ENCODE measurements around the gene RAPGEF3. TPM values are rescaled to one million over a fixed set of nuclear protein-coding genes. Genes with fewer than 3 reads are reported as not detected.
A peak's percentile ranks its signal among the peaks of the same experiment; 100 is the strongest.

RAPGEF3 gene
- total RNA-seq, 1 donor from 2014 or later = 0.58 TPM

DNA sequence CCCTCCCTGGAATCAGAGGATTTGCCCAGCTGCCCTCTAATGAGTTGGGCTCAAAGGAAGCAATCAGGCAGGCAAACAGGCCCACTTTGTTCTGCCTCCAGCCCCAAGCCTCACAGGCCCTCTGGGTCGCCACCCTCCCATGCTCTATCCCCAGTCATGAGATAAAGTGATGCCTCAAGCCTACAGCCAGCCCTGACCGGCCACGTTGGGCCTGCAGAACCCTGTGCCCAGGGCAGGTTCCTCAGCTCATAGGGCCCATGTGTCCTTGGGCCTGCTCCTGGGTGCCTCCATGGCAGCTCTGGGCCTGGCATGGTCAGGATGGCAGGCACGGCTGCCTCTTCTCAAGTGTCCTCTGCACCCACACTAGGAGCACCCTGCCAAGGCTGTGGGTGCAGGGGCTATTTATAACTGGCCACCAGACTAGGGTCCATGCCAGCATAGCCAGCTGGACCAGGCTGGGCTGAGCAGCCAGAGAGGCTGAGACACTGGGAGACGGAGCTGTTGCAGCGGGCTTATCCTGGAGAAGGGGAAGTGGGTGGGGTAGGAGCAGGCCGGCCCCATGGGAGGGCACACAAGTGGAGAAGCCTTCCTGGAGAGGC, 40.8 kb upstream of the RAPGEF3 start:
- DNase-seq (ENCODE audit: low spot score) = peak; percentile 74
- Mint-ChIP-seq H3K27me3 (ENCODE audit: insufficient read depth, low read depth) (no peaks in the 10 kb centered on the region), H3K4me3 (no peak overlapping the region), H3K9me3 (no peaks in the 10 kb centered on the region), H3K36me3 (peaks cover 3% of the 10 kb centered on the region), H3K27ac (no peak overlapping the region), H3K4me1 (peaks cover 34% of the 10 kb centered on the region)
- TF ChIP-seq EZH2 (IDR thresholded peaks at IDR 0.05) (no peak), EZH2phosphoT487 (IDR thresholded peaks at IDR 0.05) (no peak), CTCF (IDR thresholded peaks at IDR 0.05) (no peak)
- Histone ChIP-seq H3K36me3 (no peaks in the 10 kb centered on the region), H3F3A (ENCODE audit: low read depth) (peaks cover 5% of the 10 kb centered on the region), H3K27me3 (no peaks in the 10 kb centered on the region), H4K20me1 (ENCODE audit: low read depth) (peaks cover 13% of the 10 kb centered on the region), H3K9me3 (ENCODE audit: low read depth) (no peaks in the 10 kb centered on the region), H3K79me2 (ENCODE audit: low read depth) (no peaks in the 10 kb centered on the region), H3K27ac (peak overlapping the region; percentile 64), H2AFZ (replicated peaks) (no peak overlapping the region), H3K4me1 (peaks cover 29% of the 10 kb centered on the region), H3K4me2 (peak overlapping the region; percentile 45), H3K9ac (no peak overlapping the region), H3K4me3 (no peak overlapping the region)

DNA sequence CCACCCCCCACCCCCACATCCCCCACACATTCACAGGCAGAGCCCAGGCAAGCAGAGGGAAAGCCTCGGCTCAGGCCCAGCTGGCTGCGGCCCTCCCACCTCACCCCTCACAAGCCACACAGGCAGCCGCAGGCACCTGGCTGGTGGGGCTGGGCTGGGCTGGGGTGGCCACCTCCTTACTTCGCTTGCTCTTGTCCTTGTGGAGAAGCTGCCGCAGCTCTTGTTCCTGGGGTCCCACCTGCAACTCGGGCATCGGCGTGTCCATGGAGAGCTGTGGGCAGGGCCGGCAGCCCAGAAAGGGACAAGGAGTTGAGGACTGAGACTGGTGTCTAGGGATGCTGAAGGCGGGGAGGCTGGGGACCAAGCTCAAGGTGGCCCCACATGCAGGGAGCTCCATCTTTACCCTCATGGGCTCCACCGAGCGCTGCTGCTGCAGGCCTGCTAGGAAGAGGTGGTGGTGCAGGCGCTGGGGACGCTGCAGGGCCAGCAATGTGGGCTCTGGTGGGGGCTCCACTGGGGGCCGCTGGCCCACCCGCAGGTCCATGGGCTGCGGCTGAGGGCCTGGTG, 39.8 kb upstream of the RAPGEF3 start:
- H3K36me3 ChIP-seq = no peaks in the 10 kb centered on the region
- H3K4me1 Mint-ChIP-seq = peaks cover 33% of the 10 kb centered on the region
- TF ChIP-seq CTCF (IDR thresholded peaks at IDR 0.05) (no peak), EZH2 (IDR thresholded peaks at IDR 0.05) (no peak), EZH2phosphoT487 (IDR thresholded peaks at IDR 0.05) (no peak)

DNA sequence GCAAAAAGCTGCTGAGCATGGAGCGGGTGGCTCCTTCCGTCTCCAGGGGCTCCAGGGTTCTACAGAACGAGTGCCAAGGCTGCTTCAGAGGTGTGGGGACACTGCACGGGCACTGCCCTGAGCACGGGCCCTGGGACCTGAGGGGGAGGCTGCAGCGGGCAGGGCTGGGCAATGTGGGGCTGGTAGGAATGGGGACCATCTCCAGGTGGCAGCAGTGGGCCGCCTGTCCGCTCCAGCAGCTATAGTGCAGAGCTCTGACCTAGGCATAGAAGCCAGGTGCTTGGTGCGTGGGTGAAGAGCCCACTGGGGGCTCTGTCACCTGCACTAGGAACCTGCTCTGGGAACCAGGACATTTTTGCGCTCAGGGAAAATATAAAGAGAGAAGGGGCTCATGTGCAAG, 38.8 kb upstream of the RAPGEF3 start:
- DNase-seq (ENCODE audit: low spot score) = peak; percentile 54
- H3K9me3 Mint-ChIP-seq = no peaks in the 10 kb centered on the region

More for the DNA sequence above, 39.8 kb upstream of the RAPGEF3 start:
- H3K27me3 ChIP-seq = no peaks in the 10 kb centered on the region
- peaks cover 13% of the 10 kb centered on the region for H4K20me1 ChIP-seq (ENCODE audit: low read depth)
- Mint-ChIP-seq H3K4me3 (no peak overlapping the region), H3K36me3 (peaks cover 7% of the 10 kb centered on the region), H3K27me3 (ENCODE audit: insufficient read depth, low read depth) (no peaks in the 10 kb centered on the region), H3K9me3 (no peaks in the 10 kb centered on the region), H3K27ac (no peak overlapping the region)
- H3K9ac ChIP-seq = no peak overlapping the region
- no peaks in the 10 kb centered on the region for H3K9me3 ChIP-seq (ENCODE audit: low read depth)
- no peak overlapping the region for H3K27ac ChIP-seq
- DNase-seq (ENCODE audit: low spot score) = no peak
- H3K4me2 ChIP-seq = no peak overlapping the region
- H3K4me3 ChIP-seq = no peak overlapping the region
- no peak overlapping the region for H2AFZ ChIP-seq (replicated peaks)
- H3K79me2 ChIP-seq (ENCODE audit: low read depth) = no peaks in the 10 kb centered on the region
- H3K4me1 ChIP-seq = peaks cover 29% of the 10 kb centered on the region
- peaks cover 5% of the 10 kb centered on the region for H3F3A ChIP-seq (ENCODE audit: low read depth)

More for the DNA sequence above, 38.8 kb upstream of the RAPGEF3 start:
- Histone ChIP-seq H3F3A (ENCODE audit: low read depth) (peaks cover 5% of the 10 kb centered on the region), H3K36me3 (no peaks in the 10 kb centered on the region), H3K79me2 (ENCODE audit: low read depth) (no peaks in the 10 kb centered on the region), H3K4me3 (no peak overlapping the region), H3K4me2 (no peak overlapping the region), H3K4me1 (peaks cover 29% of the 10 kb centered on the region), H3K9me3 (ENCODE audit: low read depth) (no peaks in the 10 kb centered on the region), H3K27ac (no peak overlapping the region), H2AFZ (replicated peaks) (no peak overlapping the region), H3K9ac (no peak overlapping the region), H4K20me1 (ENCODE audit: low read depth) (peaks cover 13% of the 10 kb centered on the region), H3K27me3 (no peaks in the 10 kb centered on the region)
- H3K27ac Mint-ChIP-seq = peak overlapping the region; percentile 78
- peaks cover 12% of the 10 kb centered on the region for H3K36me3 Mint-ChIP-seq
- H3K4me1 Mint-ChIP-seq = peaks cover 23% of the 10 kb centered on the region
- no peaks in the 10 kb centered on the region for H3K27me3 Mint-ChIP-seq (ENCODE audit: insufficient read depth, low read depth)
- H3K4me3 Mint-ChIP-seq = no peak overlapping the region
- peak; percentile 56 for TF ChIP-seq CTCF (IDR thresholded peaks at IDR 0.05)
- TF ChIP-seq EZH2 (IDR thresholded peaks at IDR 0.05) = no peak
- no peak for TF ChIP-seq EZH2phosphoT487 (IDR thresholded peaks at IDR 0.05)
